ENCODE data around the gene CEMP1. TPM values are rescaled to one million over a fixed set of nuclear protein-coding genes. Genes with fewer than 3 reads are reported as not detected.

Gene CEMP1
- total RNA-seq, 2 donors from 2014 or later, result 0.53 to 0.54 TPM

DNA sequence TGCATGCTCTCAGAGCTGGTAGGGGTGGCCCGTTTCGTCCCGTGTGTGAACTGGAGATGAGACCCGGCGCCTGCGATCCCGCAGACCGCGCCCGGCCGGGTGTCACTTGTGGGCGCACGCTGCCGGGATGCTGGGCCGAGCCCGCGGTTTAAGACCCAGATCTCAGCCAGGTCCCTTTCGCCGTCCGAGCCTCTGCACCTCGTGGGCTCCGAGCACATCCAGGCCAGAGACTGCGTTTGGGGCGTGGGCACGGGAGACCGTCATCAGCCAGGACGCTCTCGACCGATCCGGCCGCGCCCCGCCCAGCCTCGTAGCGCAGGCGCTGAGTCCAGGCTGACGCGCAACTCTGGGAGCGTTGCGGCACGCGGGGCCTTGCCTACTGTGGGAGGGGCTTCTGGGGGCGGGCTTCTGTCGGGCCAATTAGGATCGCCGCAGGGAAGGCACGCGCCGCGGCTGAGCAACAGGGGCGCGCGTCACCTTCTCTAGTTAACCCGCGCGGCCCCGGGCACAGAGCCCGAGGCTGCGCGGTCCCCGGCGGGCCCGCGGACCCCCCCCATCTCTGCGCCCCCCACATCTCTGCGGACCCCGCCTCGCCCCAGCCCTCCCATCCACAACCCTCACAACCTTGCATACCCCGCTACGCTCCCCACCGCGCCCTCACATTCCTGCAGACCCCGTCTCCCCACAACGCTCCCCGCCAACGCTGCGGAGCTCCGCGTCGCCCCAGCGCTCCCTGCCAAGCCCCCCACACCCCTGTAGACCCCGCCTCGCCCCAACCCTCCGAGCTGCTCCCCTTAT is 687 bp upstream of the CEMP1 start:
- Histone ChIP-seq H3K36me3 (peaks cover 4% of the 10 kb centered on the region), H3K9ac (ENCODE audit: low read depth in 2 of 2, low read length in 2 of 2) (peak overlapping the region; percentile 92 to 99), H3K4me3 (peak overlapping the region; percentile 39), H3K27ac (peak overlapping the region; percentile 91), H3K27me3 (no peaks in the 10 kb centered on the region), H3K9me3 (no peaks in the 10 kb centered on the region), H3K4me1 (peaks cover 7% of the 10 kb centered on the region)
- intact Hi-C loops (cut with DNase I), result no loop called here
- TF ChIP-seq, protein P1, sequence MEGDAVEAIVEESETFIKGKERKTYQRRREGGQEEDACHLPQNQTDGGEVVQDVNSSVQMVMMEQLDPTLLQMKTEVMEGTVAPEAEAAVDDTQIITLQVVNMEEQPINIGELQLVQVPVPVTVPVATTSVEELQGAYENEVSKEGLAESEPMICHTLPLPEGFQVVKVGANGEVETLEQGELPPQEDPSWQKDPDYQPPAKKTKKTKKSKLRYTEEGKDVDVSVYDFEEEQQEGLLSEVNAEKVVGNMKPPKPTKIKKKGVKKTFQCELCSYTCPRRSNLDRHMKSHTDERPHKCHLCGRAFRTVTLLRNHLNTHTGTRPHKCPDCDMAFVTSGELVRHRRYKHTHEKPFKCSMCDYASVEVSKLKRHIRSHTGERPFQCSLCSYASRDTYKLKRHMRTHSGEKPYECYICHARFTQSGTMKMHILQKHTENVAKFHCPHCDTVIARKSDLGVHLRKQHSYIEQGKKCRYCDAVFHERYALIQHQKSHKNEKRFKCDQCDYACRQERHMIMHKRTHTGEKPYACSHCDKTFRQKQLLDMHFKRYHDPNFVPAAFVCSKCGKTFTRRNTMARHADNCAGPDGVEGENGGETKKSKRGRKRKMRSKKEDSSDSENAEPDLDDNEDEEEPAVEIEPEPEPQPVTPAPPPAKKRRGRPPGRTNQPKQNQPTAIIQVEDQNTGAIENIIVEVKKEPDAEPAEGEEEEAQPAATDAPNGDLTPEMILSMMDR (IDR thresholded peaks at IDR 0.05), result no peak
- peak; percentile 98 for DNase-seq

DNA sequence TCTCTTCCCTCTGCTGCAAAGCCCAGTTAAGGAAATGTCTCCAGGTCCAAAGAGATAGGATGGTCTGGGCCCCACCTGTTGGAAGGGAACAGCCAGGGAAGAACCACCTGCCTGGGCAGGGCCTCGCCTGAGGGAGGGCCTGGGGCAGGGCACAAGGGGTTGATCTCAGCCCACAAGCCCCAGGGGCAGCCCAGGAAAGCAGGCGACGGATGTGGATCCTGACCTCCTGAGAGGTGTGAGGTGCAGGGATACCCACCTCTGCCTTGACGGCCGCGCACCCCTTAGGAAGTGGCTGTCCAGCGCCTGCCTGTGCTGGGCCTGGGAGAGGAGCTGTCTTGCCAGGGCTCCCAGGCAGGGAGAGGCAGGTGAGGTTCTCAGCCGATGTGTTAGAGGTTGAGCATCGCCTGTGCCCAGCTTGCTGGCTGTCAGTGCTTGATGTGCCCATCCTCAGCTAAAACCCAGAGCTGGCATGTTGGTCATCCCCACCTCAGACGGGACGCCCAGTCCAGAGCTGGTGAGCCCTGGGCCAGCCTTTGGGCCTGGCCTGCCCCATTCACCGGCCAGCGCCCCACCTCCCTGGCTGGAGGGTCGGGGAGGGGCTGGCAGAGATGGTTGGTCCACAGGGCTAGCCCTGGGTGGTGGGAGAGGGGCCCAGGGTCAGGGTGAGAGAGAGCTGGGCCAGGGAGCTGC is 434 bp downstream of the CEMP1 start:
- Histone ChIP-seq H3K9ac (ENCODE audit: low read depth in 2 of 2, low read length in 2 of 2) (peak overlapping the region; percentile 2 to 83), H3K4me1 (no peaks in the 10 kb centered on the region), H3K27me3 (no peaks in the 10 kb centered on the region), H3K9me3 (no peaks in the 10 kb centered on the region), H3K4me3 (no peak overlapping the region), H3K36me3 (peaks cover 4% of the 10 kb centered on the region), H3K27ac (peak overlapping the region; percentile 91)
- peak; percentile 24 for DNase-seq
- TF ChIP-seq, protein P1 (IDR thresholded peaks at IDR 0.05), result no peak
- intact Hi-C loops (cut with DNase I), result no loop called here

DNA sequence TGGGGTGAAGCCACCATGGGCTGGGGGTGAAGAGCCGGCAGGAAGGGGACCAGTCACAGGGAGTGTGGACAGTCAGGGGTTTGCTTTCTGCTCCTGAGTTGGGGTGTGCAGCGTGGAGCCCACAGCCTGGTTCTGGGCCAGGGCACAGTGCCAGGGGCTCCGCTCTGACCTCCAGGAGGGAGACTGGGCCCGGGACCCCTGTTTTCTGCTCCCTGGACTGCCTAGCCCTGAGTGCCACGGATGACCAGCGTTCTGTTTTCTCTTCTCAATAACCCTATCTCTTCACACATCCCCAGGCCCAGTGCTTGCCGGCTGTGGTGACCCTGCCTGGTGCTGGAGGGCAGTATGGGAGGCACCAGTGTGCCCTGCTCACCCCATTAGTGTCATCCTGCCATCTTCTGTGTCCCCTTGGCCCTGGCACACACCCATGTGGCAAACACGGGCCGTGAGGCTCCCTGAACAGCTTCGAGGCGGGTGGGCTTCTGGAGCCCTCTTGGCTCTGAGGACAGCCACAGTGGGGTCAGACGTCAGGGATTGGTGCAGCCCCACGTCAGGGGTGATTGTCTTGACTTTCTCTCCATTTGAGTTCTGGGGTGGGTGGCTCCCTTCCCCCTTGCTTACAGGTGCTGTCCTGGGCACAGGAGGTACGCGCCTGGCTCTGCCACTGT is 1.1 kb downstream of the CEMP1 start:
- TF ChIP-seq, protein P1 (IDR thresholded peaks at IDR 0.05), result no peak
- Histone ChIP-seq H3K27me3 (no peaks in the 10 kb centered on the region), H3K9ac (ENCODE audit: low read depth in 2 of 2, low read length in 2 of 2) (no peak overlapping the region), H3K9me3 (no peaks in the 10 kb centered on the region), H3K4me1 (no peaks in the 10 kb centered on the region), H3K4me3 (no peak overlapping the region), H3K27ac (no peak overlapping the region), H3K36me3 (peaks cover 4% of the 10 kb centered on the region)
- DNase-seq, result no peak
- intact Hi-C loops (cut with DNase I), result no loop called here

DNA sequence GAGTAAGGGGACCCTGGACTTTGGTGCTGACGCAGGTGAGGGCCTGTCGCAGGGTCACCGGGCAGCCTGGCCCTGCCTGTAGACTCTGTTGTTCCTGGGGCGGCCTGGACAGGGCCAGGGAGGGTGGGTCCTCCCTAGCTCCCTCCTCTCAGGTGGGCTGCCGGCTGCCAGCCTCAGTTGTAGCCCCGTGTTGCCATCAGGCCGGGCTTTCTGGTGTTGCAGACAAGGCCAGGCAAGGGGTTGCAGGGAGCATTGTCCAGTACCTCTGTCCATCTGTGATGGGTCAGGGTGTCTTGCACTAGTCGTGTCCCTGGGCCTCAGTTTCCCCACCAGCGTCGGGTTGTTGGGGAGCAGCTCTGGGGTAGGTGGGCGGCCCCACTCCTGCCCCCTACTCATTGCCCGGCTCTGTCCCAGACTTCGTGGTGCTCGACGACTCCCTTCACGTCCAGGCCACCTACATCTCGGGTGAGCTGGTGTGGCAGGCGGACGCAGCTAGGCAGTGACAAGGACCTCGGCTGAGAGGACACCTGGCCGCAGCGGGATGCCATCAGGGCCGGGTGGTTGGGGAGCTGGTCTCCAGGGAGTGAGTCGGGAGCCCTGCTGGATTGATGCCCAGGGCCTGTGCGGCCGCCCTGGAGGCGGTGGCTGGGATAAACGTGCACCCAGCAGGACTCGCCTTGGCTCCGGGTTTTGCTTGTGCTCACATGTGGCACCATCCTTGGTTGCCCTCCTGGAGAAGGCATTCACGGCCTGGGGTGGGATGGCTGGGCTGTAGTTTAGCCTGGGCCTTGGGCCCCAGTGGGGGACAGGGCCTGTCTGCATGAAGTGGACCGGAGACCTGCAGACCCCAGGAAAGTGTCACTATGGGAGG is 1.9 kb downstream of the CEMP1 start:
- H3K4me1 ChIP-seq, result peaks cover 2% of the 10 kb centered on the region
- H3K27ac ChIP-seq, result no peak overlapping the region
- peaks cover 4% of the 10 kb centered on the region for H3K36me3 ChIP-seq
- no peak overlapping the region for H3K9ac ChIP-seq (ENCODE audit: low read depth in 2 of 2, low read length in 2 of 2)
- no peak overlapping the region for H3K4me3 ChIP-seq
- TF ChIP-seq, protein P1 (IDR thresholded peaks at IDR 0.05), result no peak
- intact Hi-C loops (cut with DNase I), result no loop called here
- H3K9me3 ChIP-seq, result no peaks in the 10 kb centered on the region
- H3K27me3 ChIP-seq, result no peaks in the 10 kb centered on the region
- no peak for DNase-seq
